DMS 273 (cell line): ENCODE data around the gene OR6A2.
"Not testable (repeated sequence)": the region's sequence is repeated elsewhere in the genome, so short reads cannot be mapped to it uniquely, and the experiment has no call there.

ENCODE experiments used
- DNase-seq: peaks from one replicate; lab custom pipeline; 2025; ENCODE audit not compliant: unreplicated experiment; lab: John Stamatoyannopoulos, UW

OR6A2 gene

DNA sequence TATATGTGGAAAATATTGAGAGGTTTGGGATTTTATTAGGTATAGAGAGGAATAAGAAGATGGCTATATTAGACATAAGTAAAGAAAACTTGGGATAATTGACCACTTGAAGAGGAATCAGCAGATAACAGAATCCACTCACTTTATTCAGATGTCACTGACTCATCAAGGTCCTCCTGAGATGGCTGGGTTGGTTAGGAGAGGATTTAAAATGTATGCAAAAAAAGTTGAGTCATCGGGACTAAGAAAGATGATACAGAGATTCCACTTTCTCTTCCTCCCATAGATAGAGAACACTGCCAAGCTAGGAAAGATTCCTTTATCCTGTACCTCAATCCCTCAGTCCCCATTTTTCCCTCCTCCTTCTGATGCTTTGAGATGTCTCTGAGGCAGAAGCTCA, at the start of gene OR6A2:
TSS of gene OR6A2 (minus strand) at position 288 of the 400 bp plus-strand sequence. CDS start 3,981 bp downstream, outside the sequence.
- DNase-seq: no peak

DNA sequence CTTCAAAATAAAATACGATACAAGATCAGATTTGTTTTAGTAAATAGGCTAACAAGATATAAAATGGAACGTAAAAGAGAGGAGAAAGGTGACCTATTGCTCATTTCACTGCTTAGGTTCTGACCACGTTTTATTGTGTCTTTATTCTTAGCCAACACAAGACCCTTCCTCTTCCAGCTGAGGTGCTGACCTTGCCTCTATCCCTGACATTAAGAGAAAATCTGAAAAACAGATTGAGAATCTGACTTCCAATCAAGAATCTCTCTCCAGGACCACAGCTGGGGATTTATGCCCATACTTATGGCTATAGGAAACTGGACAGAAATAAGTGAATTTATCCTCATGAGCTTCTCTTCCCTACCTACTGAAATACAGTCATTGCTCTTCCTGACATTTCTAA, 45.9 kb upstream of the OR6A2 start, which contains the start of gene OR10A5:
TSS of gene OR10A5 (plus strand) at position 301 of the 400 bp plus-strand sequence. CDS start at position 301, 0 bp downstream.
- DNase-seq: no peak

DNA sequence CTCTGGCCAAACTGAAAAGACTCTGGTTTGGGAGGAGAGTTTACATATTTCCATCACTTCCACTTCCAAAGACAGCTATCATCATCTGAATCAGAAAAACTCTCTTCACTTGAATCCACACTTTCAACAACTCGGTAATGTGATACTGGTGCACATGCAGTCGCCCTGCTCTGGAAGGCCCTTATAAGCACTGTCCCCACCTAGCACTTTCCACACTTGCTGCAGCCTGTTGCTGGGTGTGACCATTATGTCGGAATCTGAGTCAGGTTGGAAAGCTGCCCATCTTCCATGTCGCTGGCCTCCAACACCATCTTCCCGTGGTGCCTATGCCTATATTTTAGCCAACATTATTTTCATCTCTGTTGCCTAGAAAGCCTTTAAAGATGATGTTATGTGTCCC, 44.9 kb upstream of the OR6A2 start:
- no peak for DNase-seq

DNA sequence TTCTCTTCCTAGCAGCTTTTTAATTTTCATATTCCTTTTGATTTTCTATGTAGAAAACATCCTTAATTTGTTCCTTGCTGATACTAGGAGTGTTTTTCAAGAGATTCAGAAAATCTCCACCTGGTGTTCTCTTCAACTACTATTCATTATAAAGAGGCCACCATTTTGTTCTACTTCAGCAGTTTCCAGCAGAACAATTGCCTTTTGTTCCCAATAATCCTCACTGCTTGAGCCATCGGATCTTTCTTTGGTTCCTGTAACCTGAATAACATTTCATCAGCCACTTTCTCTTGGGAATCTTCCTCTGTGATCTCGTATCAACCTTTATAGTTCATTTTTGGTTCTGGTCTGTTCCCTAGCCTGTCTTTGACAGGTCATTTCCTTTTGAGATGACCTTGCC, 44.2 kb upstream of the OR6A2 start:
- DNase-seq: no peak

DNA sequence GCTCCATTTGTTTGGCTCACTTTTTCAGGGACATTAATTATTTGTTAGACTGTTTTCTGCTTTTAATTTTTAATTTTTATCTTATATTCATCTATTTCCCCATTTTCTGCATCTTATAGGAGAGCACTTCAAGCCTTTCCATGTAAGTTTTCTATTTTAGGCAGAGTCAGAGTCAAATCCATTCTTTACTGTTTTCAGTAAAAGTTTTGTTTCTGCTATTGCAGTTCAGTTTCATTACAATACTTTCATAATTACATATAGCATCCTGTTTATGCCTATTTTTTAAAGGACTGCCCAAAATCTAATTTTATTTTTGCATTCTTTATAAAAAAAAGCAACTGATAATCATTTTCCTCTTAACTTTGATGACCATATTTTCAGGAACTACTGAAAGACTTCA, 42.2 kb upstream of the OR6A2 start:
- DNase-seq: no peak

DNA sequence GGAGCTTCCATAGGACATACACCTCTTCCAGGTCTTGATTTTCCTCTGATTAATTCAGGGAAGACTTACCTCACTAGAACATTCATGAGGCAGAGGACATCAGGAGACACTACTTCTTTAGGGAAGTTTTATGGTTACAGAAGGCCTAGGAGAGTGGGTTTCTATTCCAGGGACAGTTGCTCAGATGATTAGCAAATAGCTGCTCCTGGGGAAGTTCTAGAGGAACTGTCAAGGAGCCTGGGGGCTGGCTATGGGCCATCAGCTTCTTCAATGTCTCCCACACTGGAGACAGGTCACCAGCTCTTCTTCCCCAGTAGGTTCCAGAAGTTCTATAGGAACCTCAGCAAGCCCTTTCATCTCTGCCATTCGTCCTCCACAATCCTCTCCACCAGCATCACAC, 34.5 kb upstream of the OR6A2 start:
- DNase-seq: no peak

DNA sequence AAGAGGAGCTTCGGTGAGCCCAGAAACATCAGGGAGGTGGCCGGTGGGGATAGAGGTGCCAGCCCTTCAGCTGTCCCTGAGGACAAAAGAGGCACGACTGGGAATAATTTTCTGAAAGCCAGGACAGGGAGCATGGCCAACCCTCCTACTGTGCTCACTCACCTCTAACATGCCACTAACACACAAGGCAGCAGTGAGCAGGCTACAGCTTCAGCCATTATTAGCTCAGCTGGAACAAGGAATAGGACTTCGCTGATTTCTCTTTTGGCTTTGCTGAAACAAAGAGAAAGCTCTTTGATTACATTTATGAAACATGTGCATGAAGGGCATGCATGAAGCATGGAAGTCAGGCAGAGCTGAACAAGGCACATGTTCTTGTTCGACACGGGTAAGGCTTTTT, 33.9 kb upstream of the OR6A2 start:
- no peak for DNase-seq

DNA sequence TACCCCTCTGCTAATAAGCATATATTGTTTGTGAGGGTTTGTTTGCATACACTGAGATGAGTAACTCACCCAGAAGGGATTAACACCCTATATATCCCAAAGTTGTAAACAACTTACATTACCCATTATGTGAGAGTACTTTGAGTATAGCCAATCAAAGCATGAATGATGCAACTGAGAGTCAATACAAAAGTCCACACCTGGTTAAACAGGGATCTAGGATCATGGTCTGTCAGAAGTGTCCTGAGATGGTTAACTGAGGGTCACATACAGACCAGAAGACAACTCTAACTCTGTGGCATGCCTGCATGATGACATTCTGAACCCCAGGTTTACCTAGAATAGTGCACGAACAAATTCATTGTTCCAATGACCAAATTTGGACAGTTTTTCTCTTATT, 28.6 kb upstream of the OR6A2 start:
- DNase-seq: no peak

DNA sequence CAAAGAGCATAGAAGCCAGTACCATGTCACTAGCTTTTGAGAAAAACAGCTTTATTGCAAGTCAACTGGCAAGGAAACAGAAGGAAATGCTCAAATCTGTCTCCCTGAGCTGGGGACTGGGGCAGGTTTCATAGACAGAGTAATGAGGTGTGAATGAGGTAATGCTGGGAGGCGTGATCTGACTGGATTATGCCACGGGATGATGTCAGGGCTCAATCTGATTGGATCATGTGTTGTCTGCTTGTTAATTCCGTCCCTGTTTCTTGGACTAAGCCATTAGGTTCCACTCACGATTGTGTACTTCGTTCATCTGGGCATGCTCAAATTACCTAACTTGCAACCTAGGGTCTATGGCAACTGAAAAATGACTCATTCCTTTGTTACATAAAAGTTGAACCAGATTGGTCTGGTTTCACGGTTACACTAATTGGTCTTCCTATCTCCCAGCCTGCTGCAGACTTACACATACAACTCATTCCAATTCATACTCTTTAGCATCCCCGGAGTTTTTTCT, 25.8 kb upstream of the OR6A2 start:
- DNase-seq: no peak

DNA sequence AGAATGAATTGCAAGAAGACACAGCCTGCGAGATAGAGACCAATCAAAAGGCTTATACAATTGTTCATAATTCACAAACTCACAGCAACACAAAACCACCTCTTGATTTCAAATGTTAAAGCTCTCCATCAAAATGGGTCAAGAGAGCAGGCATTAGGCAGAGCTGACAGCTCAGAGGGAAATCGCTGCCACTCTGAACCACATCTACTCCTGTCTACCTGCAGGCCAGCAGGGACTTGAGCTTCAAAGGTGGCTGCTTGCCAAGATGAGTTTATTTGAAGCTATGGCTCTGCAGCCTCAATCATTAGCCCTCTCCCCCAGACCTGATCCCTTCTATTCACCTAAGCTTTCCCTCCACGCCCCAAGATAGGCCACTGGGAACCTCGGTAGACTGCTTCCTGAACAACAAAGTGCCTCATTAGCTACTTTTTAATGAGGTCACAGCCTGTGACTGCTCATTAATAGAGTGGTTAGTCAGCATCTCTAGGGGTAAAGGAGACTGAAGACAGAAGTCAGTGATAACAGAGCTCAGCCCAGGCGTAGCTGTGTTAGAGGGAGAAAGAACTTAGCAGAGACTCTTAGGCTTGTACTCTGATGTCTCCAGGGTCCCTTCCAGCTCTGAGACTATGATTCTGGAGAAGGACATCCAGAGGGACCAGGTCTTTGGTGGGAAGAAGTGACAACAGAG, 24.8 kb upstream of the OR6A2 start:
- no peak for DNase-seq

DNA sequence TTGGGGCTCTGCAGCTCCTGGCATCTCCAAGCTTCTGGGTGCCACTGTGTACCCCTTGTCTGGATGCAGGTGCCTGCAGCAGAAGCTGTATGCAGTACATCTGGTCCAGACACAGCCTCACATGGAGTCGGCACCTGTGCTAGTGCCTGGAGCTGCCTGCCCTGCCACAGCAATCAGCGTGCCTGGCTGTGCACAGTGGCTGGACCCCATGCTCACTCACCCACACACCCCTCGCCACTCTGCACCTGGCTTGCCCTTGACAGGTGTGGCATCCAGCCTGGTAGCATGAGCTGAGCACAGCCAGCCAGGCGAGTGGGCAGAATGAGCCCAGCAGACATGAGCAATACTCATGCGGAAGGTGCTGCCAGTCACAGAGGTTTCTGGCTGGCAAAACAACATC, 19.5 kb upstream of the OR6A2 start:
- no peak for DNase-seq

DNA sequence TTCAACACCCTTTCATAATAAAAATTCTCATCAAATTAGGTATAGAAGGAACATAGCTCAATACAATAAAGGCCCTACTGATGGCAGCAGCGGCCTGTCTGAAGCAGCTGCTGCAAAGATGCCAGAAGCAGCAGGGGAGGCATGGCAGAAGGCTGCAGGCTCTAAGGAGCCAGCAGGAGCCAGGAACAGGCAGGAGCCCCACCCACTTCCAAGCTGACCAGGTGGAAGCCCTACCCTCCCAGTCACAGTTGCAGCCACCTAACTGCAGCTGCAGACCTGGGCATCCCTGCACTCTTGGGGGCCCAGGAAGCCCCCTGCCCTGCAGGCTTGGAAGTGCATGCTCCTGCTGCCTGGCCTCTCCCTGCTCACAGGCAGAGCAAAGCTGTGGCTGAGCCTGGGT, 18.2 kb upstream of the OR6A2 start:
- peak; percentile 7 for DNase-seq

DNA sequence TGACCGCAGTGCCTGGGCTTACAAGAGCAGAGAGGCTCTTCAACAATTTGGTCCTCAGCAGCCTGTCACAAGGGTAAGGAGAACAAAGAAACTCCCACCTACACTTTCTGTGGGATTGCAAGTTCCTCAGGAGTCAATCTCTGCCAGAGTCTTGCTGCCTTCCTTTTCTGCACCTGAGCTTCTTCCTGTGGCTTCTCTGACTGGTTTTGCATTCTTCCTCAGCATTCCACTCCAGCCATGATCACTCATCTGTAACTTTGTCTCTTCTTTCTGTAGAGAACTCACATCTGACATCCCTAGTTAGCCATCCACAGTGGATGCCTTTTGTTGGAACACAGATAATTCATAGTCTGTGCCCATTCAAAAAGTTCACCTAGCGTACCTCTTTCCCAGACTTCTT, 14.2 kb upstream of the OR6A2 start:
- DNase-seq: no peak

DNA sequence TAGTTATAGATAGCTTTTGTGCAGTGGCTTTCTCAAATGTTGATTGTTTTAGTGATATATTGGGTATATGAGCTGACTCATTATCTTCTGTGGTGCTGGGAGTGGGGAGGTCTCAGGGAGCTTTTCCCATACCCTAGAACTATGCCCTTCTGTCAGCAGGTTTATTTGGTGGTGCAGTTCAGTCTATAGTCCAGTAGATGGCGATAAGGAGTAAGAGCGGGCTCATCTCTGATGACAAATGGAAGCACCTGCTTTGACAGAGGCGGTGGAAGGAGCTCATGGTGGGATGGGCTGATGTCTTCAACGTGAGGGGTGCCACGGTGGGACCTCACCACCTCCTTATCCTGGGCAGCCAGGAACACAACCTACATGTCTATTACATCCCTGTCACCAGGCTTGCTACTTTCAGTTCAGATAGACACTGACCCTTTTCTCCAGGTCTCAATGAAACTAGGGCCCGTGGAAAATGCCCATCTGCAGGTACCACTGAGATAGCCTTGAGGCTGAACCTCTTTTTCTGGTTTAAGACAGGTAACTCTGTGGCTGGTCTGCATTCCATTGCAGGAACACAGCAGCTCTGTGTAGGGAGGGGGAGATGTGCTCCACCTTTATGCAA, 13.0 kb upstream of the OR6A2 start:
- DNase-seq: peak; percentile 43

DNA sequence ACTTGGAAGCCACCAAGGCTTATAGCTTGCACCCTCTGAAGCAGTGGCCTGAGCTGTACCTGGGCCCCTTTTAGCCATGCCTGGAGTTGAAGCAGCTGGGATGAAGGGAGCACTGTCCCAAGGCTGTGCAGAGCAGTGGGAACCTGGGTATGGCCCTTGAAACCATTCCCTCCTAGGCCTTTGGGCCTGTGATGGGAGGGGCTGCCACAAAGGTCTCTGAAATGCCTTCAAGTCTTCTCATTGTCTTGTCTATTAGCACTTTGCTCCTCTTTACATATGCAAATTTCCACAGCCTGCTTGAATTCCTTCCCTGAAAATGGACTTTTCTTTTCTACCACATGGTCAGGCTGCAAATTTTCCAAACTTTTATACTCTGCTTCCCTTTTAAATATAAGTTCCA, 1.6 kb upstream of the OR6A2 start:
- DNase-seq: not testable (repeated sequence)

DNA sequence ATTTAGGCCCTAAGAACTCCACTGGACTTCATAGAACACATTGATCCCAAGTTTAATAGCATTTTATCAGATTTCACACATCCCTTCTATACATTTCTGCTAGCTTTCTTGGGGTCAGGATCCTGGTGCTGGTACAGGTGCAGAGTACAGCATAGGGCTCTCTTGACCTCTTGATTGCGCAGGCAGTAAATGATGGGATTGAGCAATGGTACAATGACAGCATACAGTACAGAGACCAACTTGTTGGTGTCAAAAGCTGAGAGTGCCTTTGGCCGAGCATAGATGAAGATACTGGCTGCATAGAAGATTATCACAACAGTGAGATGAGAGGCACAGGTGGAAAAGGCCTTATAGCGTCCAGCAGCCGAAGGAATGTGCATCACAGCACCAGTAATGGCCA, 4.8 kb downstream of the OR6A2 start:
- no peak for DNase-seq

DNA sequence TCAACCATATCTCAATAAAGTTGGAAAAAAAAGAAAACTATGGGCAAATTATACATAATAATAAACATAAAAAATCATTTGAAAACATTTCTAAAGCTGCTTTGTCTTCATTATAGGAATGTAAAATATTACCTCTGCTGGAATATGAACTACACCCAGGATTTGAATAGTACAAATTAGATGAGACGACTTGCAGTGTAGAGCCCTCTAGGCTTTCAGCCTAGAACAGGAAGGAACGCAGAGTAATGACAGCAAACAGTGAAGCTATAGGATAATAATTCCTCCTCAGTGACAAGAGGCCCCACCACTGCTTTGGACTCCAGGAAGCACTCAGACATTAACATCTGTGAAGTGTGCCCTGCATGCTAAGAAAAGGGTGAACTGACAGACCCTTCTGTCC, 8.9 kb downstream of the OR6A2 start:
- DNase-seq: no peak

DNA sequence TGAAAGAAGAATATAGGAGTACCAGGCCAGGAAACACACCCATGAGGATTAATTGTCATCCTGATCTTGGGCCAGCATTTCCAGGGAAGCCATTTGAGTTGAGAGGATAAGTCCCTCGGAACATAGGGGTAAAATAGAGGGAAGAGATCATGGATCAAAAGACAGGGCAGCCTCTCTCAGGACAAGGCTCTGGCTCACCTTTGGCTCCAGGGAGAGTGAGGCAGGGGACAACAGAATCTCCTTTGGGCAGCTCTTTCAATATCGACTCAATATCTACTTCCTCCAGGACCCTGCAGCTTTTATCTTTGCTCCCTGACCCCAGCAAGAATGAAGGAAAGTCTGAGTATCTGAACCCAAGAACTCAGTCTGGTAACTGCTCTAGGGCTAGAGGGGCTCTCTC, 16.8 kb downstream of the OR6A2 start, which contains the start of gene OR2AG1:
TSS of gene OR2AG1 (plus strand) at position 301 of the 400 bp plus-strand sequence. CDS start 2,018 bp downstream, outside the sequence.
- no peak for DNase-seq

DNA sequence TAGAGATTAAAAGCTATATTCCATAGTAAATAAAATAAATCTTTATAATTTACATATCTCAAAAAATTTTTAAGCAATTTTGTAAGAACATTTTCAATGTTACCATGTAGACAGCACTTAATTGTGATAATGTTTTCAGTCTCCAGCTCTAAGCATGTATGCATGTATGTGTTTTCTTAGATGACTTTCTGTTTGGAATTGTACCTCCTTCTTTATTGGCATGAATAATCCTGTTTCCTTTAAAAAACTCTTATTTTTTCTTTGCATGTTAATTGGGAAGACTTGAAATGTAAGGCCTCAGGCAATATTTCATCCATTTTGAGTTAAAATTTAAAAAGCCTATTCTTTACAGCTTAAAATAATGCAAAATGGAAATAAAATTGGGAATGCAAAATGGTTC, 18.7 kb downstream of the OR6A2 start:
- DNase-seq: no peak

DNA sequence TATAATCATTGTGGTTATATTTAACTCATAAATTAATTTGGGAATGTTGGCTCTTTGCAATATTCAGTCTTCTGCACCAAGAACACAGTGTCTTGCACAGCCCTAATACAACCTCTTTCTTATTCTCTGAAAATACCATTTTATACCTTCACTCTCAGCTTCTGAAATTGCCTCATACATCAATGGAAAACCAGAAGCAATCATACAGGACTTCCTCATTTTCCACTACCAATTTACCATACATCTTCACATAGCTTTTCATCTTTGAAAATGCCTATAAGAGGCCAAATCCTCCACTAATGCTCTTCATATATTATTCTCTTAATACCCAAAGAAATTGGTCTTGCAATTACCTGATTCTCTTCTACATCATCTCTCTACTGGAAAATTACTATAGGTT, 21.0 kb downstream of the OR6A2 start:
- DNase-seq: no peak

DNA sequence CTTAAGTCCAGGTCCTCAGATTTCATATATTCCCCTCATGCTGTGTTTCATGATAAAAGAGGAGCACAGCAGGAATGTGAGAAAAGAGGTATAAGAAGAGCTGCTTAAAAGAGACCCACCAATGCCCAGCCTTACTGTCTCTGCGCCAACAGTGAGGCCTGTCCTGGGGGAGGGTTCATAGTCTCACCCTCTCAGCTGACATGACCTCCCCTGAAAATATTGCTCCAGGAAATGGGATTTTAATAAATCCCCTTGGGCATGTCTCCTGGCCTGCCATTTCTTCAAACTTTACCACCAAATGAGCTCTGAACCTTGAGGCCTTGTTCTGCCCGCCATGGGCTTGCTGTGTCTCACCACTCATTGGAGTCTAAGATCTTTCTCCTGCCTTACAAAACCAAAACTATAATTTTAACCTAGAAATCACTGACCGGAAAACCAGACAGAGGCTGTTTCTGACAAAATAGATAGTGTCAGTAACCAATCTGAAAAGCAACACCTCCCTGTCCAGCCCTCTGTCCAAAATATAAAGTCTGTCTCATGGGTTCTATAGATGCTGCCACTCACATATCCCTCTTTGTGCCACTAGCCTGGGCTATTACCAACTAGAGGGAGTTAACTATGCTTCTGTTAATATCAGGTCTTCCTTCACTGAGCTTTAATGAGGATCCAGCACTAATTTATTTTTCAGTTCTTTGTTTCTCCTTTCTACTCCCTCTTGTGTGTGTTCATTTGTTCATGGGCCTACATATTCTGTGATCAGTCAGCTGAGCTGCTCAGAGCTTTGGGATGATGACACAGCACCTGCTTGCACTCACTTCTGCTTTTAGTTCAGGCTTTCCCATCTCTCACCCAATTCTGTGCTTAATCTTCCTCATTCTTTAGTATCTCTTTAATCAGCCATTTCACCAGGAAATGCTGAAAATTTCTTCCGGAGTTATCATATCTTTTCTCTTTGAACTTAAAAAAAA, 27.3 kb downstream of the OR6A2 start, which contains the start of gene OR2AG2:
TSS of gene OR2AG2 (minus strand) at position 51 of the 968 bp plus-strand sequence. CDS start 3,019 bp downstream, outside the sequence.
- no peak for DNase-seq
